Ammon's horn (tissue), 1 donor: ENCODE data around the gene SMG9.
"Not testable (repeated sequence)": the region's sequence is repeated elsewhere in the genome, so short reads cannot be mapped to it uniquely, and the experiment has no call there.

ENCODE experiments used
- DNase-seq: peaks from one replicate; pipeline ENCODE4 v3.0.0-alpha.2; 2016; ENCODE audit warnings: low spot score

Gene SMG9

DNA sequence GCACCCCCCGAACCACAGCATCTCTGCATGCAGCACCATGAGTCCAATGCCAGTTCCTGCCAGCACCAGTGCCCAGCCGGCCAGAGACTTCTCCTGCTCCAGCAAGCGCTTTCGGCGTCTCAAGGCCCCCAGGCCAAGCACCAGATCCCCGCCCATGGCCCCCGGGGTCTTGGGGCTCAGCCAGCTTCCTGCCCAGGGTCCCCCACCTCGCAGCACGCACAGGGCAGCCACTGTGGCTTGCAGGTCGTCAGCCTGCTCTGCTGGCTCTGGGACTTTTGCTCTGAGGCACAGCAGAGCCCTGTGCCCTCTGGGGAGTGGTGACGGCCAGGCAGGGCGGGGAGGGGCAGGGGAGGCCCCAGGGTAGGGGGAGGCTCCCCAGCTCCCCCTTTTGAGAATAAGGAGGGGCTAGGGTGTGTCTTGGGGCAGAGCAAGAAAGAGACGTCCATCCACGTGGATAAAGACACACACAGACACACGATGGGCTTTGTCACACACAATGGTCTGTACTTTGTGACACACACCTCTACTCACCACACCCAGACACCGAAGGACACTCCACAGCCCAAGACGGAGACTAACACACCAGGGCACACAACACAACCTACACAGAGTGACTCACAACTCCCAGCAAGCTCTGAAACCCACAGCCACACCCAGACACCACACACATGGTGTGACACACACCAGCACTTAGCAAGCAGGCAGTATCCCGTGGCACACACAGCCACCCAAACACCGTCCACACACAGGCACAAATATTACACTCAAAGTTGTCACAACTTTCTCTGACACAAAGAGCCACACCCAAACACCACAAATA is 26.2 kb upstream of the SMG9 start, which contains the start of gene KCNN4:
TSS of gene KCNN4 (minus strand) at position 268 of the 820 bp plus-strand sequence. CDS start at position 156, 112 bp downstream.
- no peak for DNase-seq

DNA sequence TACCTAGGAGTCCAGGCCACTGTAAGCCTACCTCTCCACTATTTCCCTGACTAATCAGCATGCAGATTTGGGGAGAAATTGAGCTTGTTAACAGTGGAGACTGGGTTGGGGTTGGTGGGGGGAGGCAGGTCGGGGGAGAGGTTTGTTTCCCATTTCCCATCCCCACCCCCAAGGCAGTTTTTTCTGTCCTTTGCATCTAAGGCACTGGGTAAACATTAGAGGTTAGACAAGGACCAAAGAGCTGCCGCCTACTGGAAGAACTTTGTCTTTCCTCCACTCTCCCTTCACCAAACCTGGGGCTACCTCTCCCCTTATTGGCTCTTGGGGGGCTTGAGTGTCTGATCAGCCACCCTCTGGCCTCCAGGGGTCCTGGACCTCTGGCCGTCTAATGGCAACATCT is 25.1 kb upstream of the SMG9 start:
- DNase-seq = no peak

DNA sequence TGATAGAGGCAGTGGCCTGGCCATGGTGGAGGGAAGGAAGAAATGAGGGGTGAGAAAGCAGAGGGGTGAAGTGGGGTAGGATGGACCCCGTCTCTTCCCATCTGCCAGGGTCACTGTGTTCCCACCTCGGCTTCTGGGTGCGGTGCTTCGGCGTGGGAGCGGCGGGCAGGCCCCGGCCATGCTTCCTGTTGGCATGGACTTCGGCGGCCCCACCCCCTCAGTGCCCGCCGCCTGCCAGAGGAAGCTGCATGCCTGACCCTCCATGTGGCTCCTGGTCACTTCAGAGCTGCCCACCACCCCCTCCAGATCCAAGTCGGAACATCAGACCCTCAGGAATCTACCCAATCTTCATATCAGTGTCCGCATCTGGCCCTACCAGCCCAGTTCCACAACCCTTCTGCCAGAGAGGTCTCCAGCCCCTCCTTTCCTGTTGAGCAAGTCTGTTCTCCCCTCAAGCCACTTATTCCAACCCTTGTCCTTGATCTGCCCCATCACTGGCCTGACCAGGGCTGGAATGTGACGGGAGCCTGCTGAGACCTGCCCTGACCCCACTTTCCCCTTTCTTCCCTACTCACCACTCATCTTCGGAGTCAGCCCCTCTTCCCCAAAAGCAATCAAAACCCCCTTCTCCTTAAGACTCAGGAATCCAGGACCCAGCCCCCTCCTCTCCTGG is 24.5 kb upstream of the SMG9 start:
- DNase-seq = peak; percentile 35

DNA sequence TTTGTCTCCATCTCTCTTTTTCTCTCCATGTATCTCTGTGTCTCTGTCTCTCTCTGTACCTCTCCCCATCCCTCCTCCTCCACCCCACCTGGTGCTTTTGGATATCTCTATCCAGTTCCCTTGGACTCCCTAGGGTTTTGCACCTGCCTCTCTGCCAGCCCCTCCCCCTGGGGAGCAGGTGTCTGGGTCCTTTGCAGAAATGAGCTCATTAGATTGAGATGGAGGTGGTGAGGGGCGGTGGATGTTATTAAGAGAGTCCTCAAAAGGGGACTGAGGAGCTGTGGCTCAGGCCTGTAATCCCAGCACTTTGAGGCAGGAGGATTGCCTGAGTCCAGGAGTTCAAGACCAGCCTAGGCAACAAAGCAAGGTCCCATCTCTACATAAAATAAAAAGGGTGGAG is 23.9 kb upstream of the SMG9 start:
- DNase-seq = no peak

- DNase-seq = peak; percentile 29
Measured at GRCh38 chr19:43777163-43777695, 22.5 kb upstream of the SMG9 start.

GRCh38 chr19:43776286-43776685 is 21.5 kb upstream of the SMG9 start:
- DNase-seq = no peak

GRCh38 chr19:43775299-43775890 is 20.6 kb upstream of the SMG9 start:
- no peak for DNase-seq

DNA sequence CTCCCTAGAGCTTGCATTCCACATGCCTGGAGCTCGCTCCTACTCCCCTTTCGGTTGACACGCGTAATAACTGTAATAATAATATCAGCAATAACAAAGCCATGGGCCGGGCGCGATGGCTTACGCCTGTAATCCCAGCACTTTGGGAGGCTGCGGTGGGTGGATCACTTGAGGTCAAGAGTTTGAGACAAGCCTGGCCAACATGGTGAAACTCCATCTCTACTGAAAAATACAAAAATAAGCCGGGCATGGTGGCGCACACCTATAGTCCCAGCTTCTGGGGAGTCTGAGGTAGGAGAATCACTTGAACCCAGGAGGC is 20.1 kb upstream of the SMG9 start:
- DNase-seq = not testable (repeated sequence)

DNA sequence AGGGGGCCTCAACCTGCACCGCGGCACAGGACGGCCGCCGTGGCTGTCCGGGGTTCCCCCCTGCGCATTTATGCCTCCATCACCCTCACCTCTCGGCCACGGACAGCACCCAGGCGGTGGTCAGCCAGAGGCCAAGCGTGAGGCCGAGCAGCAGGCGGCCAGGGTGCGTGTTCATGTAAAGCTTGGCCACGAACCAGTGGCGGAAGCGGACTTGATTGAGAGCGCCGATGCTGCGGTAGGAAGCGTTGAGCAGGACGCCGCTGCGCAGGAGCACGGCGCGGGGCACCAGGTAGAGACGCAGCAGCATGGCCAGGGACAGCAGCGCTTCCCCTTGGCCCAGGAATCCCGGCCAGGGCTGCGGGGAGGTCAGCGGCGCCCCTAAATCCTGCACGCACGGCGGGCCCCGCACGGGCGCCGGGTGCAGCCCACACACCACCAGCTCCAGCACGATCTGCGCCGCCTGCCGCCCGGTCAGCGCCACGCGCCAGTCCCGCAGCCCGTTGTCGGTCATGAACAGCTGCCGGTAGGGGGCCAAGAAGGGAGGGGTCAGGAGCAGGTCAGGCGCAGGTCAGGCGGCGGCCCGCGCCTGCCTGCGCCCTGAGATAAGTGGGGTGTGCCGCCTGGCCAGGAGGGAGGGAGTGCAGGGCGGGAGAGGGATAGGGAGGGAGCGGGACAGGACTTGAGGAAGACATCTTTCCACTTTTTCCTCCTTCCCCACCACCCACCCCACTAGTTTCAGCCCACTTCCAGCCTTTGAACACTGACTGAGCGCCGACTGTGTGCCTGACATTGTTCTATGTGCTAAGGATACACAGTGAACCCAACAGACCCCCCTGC is 19.6 kb upstream of the SMG9 start:
- peak; percentile 51 for DNase-seq

- no peak for DNase-seq
Measured at GRCh38 chr19:43773725-43774102, 19.0 kb upstream of the SMG9 start.

DNA sequence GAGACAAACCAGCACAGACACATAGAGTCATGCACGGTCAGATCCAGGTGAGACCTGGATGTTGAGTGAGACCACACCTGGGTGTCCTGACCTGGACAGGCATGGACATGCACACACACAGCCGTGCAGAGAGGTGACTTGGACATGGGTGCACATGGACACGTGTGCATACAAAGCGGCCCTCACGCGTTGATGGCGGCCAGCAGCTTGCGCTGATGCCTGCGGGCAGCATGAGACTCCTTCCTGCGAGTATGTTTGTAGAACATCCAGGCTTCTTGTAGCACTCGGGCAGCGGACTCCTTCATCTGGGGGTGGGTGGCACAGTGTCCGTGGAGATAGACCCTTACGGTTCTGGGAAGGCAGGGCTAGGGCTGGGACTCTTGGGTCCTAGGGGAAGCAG is 14.5 kb upstream of the SMG9 start:
- no peak for DNase-seq

- DNase-seq = no peak
Measured at GRCh38 chr19:43768273-43769050, 13.7 kb upstream of the SMG9 start.

- no peak for DNase-seq
Measured at GRCh38 chr19:43767818-43768217, 13.1 kb upstream of the SMG9 start.

DNA sequence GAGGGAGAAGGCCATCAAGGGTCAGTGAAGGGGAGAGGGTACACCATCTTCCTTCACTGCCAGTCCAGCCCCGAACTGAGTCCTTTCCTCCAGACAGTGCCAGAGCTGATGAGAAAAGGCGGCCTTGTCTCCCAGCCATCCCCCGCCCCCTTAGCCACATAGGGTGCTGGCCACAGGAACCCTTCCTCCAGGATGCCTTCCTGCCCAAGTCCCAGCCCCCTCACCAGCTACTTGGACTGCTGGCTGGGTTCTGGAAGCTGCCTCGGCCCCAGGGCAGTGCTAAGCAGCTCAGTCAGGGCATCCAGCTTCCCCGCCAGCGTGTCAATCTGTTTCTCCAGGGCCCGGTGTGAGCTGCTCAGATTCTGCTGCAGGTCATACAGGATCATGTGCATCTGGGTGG is 12.6 kb upstream of the SMG9 start:
- no peak for DNase-seq

GRCh38 chr19:43766755-43767043 is 11.9 kb upstream of the SMG9 start:
- DNase-seq = no peak

GRCh38 chr19:43765109-43765876 is 10.5 kb upstream of the SMG9 start:
- peak; percentile 24 for DNase-seq

GRCh38 chr19:43764684-43765083 is 9.9 kb upstream of the SMG9 start:
- not testable (repeated sequence) for DNase-seq

DNA sequence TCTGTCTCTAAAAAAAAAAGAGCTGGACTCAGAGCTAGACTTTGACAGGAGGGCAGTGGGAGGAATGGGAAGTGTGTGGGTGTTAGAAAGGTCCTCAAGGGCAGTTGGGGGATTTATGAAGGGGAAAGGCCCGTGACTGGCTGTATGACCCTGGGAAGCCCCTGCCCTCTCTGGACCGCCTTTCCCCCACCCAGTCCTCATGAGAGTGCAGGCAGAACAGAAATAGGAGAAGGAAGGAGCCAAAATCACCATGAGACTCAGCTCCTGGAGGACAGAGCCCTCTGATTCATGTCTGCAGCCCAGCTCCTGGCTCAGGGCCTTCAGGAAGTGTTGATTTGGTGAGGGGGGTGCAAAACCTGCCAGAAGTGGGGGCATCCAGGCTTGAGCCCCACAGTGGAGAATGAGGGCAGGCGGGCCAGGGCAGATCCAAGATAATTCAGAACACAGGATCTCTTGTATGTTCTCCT is 8.7 kb upstream of the SMG9 start:
- DNase-seq = no peak

DNA sequence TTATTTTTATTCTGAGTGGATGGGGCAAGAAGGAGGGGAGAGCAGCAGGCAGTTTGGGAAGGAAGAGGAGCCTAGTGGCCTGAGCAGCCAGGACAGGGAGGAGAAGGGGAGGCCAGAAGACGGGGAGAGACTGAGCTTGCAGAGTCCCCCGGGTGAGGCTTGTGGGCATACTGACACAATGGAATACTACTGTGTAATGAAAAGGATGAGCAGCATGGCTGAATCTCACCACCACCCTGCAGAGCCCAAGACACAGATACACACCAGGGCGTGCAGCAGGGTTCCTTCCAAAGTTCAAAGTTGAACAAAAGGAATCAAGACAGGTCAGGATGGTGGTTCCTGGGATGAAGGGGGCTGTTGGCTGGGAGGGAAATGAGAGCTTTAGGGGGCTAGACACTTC is 8.1 kb upstream of the SMG9 start:
- DNase-seq = no peak

DNA sequence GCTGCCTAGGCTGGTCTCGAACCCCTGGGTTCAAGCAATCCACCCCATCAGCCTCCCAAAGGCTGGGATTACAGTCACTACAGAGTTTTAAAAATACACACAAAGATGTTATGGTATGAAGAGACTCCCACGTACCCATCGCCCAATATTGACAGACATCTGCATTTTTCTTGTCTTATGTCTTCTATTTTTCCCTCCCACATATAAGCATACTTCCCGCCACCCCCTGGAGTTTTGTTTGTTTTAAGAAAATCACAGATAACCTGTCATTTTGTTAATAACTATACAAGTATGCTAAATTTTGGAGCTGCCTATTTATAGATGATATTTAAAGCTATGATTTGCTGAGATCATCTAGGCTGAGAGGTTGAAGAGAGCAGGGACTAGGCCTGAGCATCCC is 6.2 kb upstream of the SMG9 start:
- DNase-seq = no peak

DNA sequence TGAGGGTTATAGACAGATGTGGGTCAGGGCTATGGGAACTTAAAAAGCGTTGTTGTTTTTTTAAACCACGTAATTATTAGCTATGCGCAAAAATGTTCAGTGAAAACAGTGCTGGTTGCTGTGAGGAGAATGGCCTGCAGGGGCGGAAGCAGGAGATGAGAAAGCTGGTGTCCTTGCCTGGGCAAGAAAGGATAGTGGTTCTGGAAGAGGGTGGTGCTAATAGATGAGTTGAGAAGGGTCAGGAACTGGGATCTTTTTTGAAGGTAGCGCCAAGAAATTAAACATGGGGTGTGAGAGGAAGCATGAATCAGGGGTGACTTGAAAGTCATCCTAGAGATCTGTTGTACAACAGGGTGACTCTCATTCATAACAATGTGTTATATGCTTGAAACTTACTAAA is 4.8 kb upstream of the SMG9 start:
- no peak for DNase-seq
